ENCODE measurements around the gene SPATS2. TPM values are rescaled to one million over a fixed set of nuclear protein-coding genes. Genes with fewer than 3 reads are reported as not detected.

SPATS2 gene
- total and polyA plus RNA-seq, 5 donors from 2014 or later: 2.4 to 5.5 (median 4.2) TPM

- no peaks in the 10 kb centered on the region for H3K36me3 ChIP-seq (ENCODE audit: control insufficient read depth, insufficient read depth, low read length)
- no peak for DNase-seq
- H3K27ac Mint-ChIP-seq: no peak overlapping the region
Measured at GRCh38 chr12:49542592-49543160, 175.4 kb downstream of the SPATS2 start.

GRCh38 chr12:49543221-49543913 is 176.1 kb downstream of the SPATS2 start:
- H3K9me3 Mint-ChIP-seq: peaks cover 0 to 2% (median 0%) of the 10 kb centered on the region in 7 donors
- no peaks in the 10 kb centered on the region for H3K9me3 ChIP-seq (ENCODE audit: control insufficient read depth in 2 of 2, low read length in 2 of 2)
- H3K4me3 Mint-ChIP-seq: peak overlapping the region in 3 of 4 donors; percentile 23 to 73 (median 51)
- H3K36me3 ChIP-seq (ENCODE audit: control insufficient read depth, insufficient read depth, low read length): no peaks in the 10 kb centered on the region
- no peak overlapping the region for H3K4me3 ChIP-seq (ENCODE audit: low read depth, low read length)
- H3K27ac ChIP-seq (ENCODE audit: insufficient read depth, low read length, poor library complexity, severe bottlenecking): no peak overlapping the region
- peak overlapping the region in 1 of 3 donors; percentile 40 for H3K27ac Mint-ChIP-seq
- peaks cover 0 to 39% (median 22%) of the 10 kb centered on the region in 4 donors for H3K4me1 Mint-ChIP-seq
- peaks cover 18% of the 10 kb centered on the region for H3K4me1 ChIP-seq (ENCODE audit: control insufficient read depth, insufficient read depth, low read length, poor library complexity, severe bottlenecking)
- DNase-seq: no peak
- no peak for ATAC-seq (ENCODE audit: low read depth in 2 of 2)
- H3K27me3 ChIP-seq (ENCODE audit: control insufficient read depth, insufficient read depth, low read length): peaks cover 2% of the 10 kb centered on the region
- H3K27me3 Mint-ChIP-seq: peaks cover 38% of the 10 kb centered on the region
- H3K36me3 Mint-ChIP-seq: no peaks in the 10 kb centered on the region

More at GRCh38 chr12:49542592-49543160, 175.4 kb downstream of the SPATS2 start:
- H3K27ac ChIP-seq (ENCODE audit: insufficient read depth, low read length, poor library complexity, severe bottlenecking): no peak overlapping the region
- peaks cover 2% of the 10 kb centered on the region for H3K27me3 ChIP-seq (ENCODE audit: control insufficient read depth, insufficient read depth, low read length)
- no peaks in the 10 kb centered on the region for H3K9me3 ChIP-seq (ENCODE audit: control insufficient read depth in 2 of 2, low read length in 2 of 2)
- H3K4me1 ChIP-seq (ENCODE audit: control insufficient read depth, insufficient read depth, low read length, poor library complexity, severe bottlenecking): peaks cover 23% of the 10 kb centered on the region
- peaks cover 0 to 39% (median 21%) of the 10 kb centered on the region in 4 donors for H3K4me1 Mint-ChIP-seq
- H3K4me3 Mint-ChIP-seq: peak overlapping the region in 3 of 4 donors; percentile 23 to 88 (median 44)
- H3K27me3 Mint-ChIP-seq: peaks cover 45% of the 10 kb centered on the region
- H3K36me3 Mint-ChIP-seq: no peaks in the 10 kb centered on the region
- no peak overlapping the region for H3K4me3 ChIP-seq (ENCODE audit: low read depth, low read length)
- no peak for ATAC-seq (ENCODE audit: low read depth in 2 of 2)
- H3K9me3 Mint-ChIP-seq: peaks cover 0 to 2% (median 0%) of the 10 kb centered on the region in 7 donors

- Mint-ChIP-seq H3K27ac (no peak overlapping the region), H3K4me3 (no peak overlapping the region), H3K9me3 (peaks cover 0 to 2% (median 0%) of the 10 kb centered on the region in 7 donors), H3K4me1 (peaks cover 0 to 44% (median 22%) of the 10 kb centered on the region in 4 donors), H3K36me3 (no peaks in the 10 kb centered on the region), H3K27me3 (peaks cover 38% of the 10 kb centered on the region)
- Histone ChIP-seq H3K9me3 (ENCODE audit: control insufficient read depth in 2 of 2, low read length in 2 of 2) (no peaks in the 10 kb centered on the region), H3K27ac (ENCODE audit: insufficient read depth, low read length, poor library complexity, severe bottlenecking) (no peak overlapping the region), H3K27me3 (ENCODE audit: control insufficient read depth, insufficient read depth, low read length) (peaks cover 2% of the 10 kb centered on the region), H3K4me3 (ENCODE audit: low read depth, low read length) (no peak overlapping the region), H3K4me1 (ENCODE audit: control insufficient read depth, insufficient read depth, low read length, poor library complexity, severe bottlenecking) (peaks cover 22% of the 10 kb centered on the region), H3K36me3 (ENCODE audit: control insufficient read depth, insufficient read depth, low read length) (no peaks in the 10 kb centered on the region)
- DNase-seq: no peak
- ATAC-seq (ENCODE audit: low read depth in 2 of 2): no peak
Measured at GRCh38 chr12:49543914-49544815, 176.9 kb downstream of the SPATS2 start.

- Mint-ChIP-seq H3K4me3 (no peak overlapping the region), H3K27ac (no peak overlapping the region), H3K4me1 (peaks cover 0 to 34% (median 12%) of the 10 kb centered on the region in 4 donors), H3K9me3 (no peaks in the 10 kb centered on the region), H3K36me3 (no peaks in the 10 kb centered on the region), H3K27me3 (peaks cover 28% of the 10 kb centered on the region)
- Histone ChIP-seq H3K4me1 (ENCODE audit: control insufficient read depth, insufficient read depth, low read length, poor library complexity, severe bottlenecking) (peaks cover 12% of the 10 kb centered on the region), H3K27me3 (ENCODE audit: control insufficient read depth, insufficient read depth, low read length) (peaks cover 2% of the 10 kb centered on the region), H3K27ac (ENCODE audit: insufficient read depth, low read length, poor library complexity, severe bottlenecking) (no peak overlapping the region), H3K4me3 (ENCODE audit: low read depth, low read length) (no peak overlapping the region), H3K9me3 (ENCODE audit: control insufficient read depth in 2 of 2, low read length in 2 of 2) (no peaks in the 10 kb centered on the region), H3K36me3 (ENCODE audit: control insufficient read depth, insufficient read depth, low read length) (no peaks in the 10 kb centered on the region)
- no peak for DNase-seq
- no peak for ATAC-seq (ENCODE audit: low read depth in 2 of 2)
Measured at GRCh38 chr12:49545815-49546214, 178.6 kb downstream of the SPATS2 start.

GRCh38 chr12:49546481-49546880 is 179.2 kb downstream of the SPATS2 start:
- Histone ChIP-seq H3K27ac (ENCODE audit: insufficient read depth, low read length, poor library complexity, severe bottlenecking) (no peak overlapping the region), H3K4me3 (ENCODE audit: low read depth, low read length) (no peak overlapping the region), H3K36me3 (ENCODE audit: control insufficient read depth, insufficient read depth, low read length) (no peaks in the 10 kb centered on the region), H3K27me3 (ENCODE audit: control insufficient read depth, insufficient read depth, low read length) (peaks cover 2% of the 10 kb centered on the region), H3K4me1 (ENCODE audit: control insufficient read depth, insufficient read depth, low read length, poor library complexity, severe bottlenecking) (peaks cover 12% of the 10 kb centered on the region), H3K9me3 (ENCODE audit: control insufficient read depth in 2 of 2, low read length in 2 of 2) (no peaks in the 10 kb centered on the region)
- Mint-ChIP-seq H3K27me3 (peaks cover 22% of the 10 kb centered on the region), H3K36me3 (no peaks in the 10 kb centered on the region), H3K4me1 (peaks cover 0 to 28% (median 7%) of the 10 kb centered on the region in 4 donors), H3K27ac (no peak overlapping the region), H3K9me3 (no peaks in the 10 kb centered on the region), H3K4me3 (no peak overlapping the region)
- ATAC-seq (ENCODE audit: low read depth in 2 of 2) (no peak), DNase-seq (no peak)

GRCh38 chr12:49547090-49547690 is 179.9 kb downstream of the SPATS2 start:
- Mint-ChIP-seq H3K27me3 (peaks cover 25% of the 10 kb centered on the region), H3K4me3 (peak overlapping the region in 1 of 4 donors; percentile 19), H3K36me3 (no peaks in the 10 kb centered on the region), H3K9me3 (no peaks in the 10 kb centered on the region), H3K27ac (peak overlapping the region in 1 of 3 donors; percentile 38), H3K4me1 (peaks cover 0 to 23% (median 4%) of the 10 kb centered on the region in 4 donors)
- H3K27me3 ChIP-seq (ENCODE audit: control insufficient read depth, insufficient read depth, low read length): peaks cover 6% of the 10 kb centered on the region
- DNase-seq (no peak), ATAC-seq (ENCODE audit: low read depth in 2 of 2) (no peak)
- H3K9me3 ChIP-seq (ENCODE audit: control insufficient read depth in 2 of 2, low read length in 2 of 2): no peaks in the 10 kb centered on the region
- H3K27ac ChIP-seq (ENCODE audit: insufficient read depth, low read length, poor library complexity, severe bottlenecking): no peak overlapping the region
- H3K4me1 ChIP-seq (ENCODE audit: control insufficient read depth, insufficient read depth, low read length, poor library complexity, severe bottlenecking): peaks cover 12% of the 10 kb centered on the region
- H3K36me3 ChIP-seq (ENCODE audit: control insufficient read depth, insufficient read depth, low read length): no peaks in the 10 kb centered on the region
- no peak overlapping the region for H3K4me3 ChIP-seq (ENCODE audit: low read depth, low read length)

- Mint-ChIP-seq H3K27me3 (peaks cover 29% of the 10 kb centered on the region), H3K27ac (no peak overlapping the region), H3K4me3 (peak overlapping the region in 2 of 4 donors; percentile 21 to 85), H3K36me3 (no peaks in the 10 kb centered on the region), H3K9me3 (no peaks in the 10 kb centered on the region), H3K4me1 (peaks cover 0 to 19% (median 3%) of the 10 kb centered on the region in 4 donors)
- H3K36me3 ChIP-seq (ENCODE audit: control insufficient read depth, insufficient read depth, low read length): no peaks in the 10 kb centered on the region
- H3K4me3 ChIP-seq (ENCODE audit: low read depth, low read length): no peak overlapping the region
- no peaks in the 10 kb centered on the region for H3K9me3 ChIP-seq (ENCODE audit: control insufficient read depth in 2 of 2, low read length in 2 of 2)
- no peak for ATAC-seq (ENCODE audit: low read depth in 2 of 2)
- H3K4me1 ChIP-seq (ENCODE audit: control insufficient read depth, insufficient read depth, low read length, poor library complexity, severe bottlenecking): peaks cover 12% of the 10 kb centered on the region
- H3K27ac ChIP-seq (ENCODE audit: insufficient read depth, low read length, poor library complexity, severe bottlenecking): no peak overlapping the region
- peaks cover 6% of the 10 kb centered on the region for H3K27me3 ChIP-seq (ENCODE audit: control insufficient read depth, insufficient read depth, low read length)
- DNase-seq: no peak
Measured at GRCh38 chr12:49548481-49548821, 181.2 kb downstream of the SPATS2 start.
